Type B pancreatic cell (in vitro differentiated cells): ENCODE results near the gene SYT7. TPM values are rescaled to one million over a fixed set of nuclear protein-coding genes. Genes with fewer than 3 reads are reported as not detected.

Source experiments
- DNase-seq: peaks from one replicate; pipeline ENCODE4 v3.0.0; 2021; ENCODE audit warnings: mixed read lengths; ENCODE audit not compliant: unreplicated experiment; ENCODE audit errors: extremely low spot score
- H3K27ac Mint-ChIP-seq: 2 replicates; pipeline ENCODE4 v1.8.0; 2021; ENCODE audit warnings: mild to moderate bottlenecking, mixed read lengths
- H3K27me3 Mint-ChIP-seq: 2 replicates; pipeline ENCODE4 v1.8.0; 2021; ENCODE audit warnings: mixed read lengths
- H3K36me3 Mint-ChIP-seq: 2 replicates; pipeline ENCODE4 v1.8.0; 2021; ENCODE audit warnings: mixed read lengths
- H3K4me1 Mint-ChIP-seq: one replicate; pipeline ENCODE4 v1.8.0; 2021; ENCODE audit warnings: mixed read lengths; ENCODE audit not compliant: unreplicated experiment
- H3K4me3 Mint-ChIP-seq: 2 replicates; pipeline ENCODE4 v1.8.0; 2021; ENCODE audit warnings: mild to moderate bottlenecking, mixed read lengths
- H3K9me3 Mint-ChIP-seq: 2 replicates; pipeline ENCODE4 v1.8.0; 2021; ENCODE audit warnings: mixed read lengths
- CTCF ChIP-seq: fragments of 200-600 bp; sonication (generic); conservative IDR thresholded peaks from 2 replicates; pipeline ENCODE4 v1.5.0; 2021; ENCODE audit warnings: antibody characterized with exemption, mild to moderate bottlenecking
- total RNA-seq: library from RNA; stranded (reverse); gene quantifications from 2 replicates; pipeline ENCODE4 v1.2.1, GENCODE V29; 2021; ENCODE audit warnings: low replicate concordance

The SYT7 gene
- total RNA-seq, 1 donor from 2014 or later = 26.5 TPM

- H3K4me1 Mint-ChIP-seq = peaks cover 30% of the 10 kb centered on the region
- H3K27ac Mint-ChIP-seq = peak overlapping the region; percentile 92
- TF ChIP-seq CTCF = no peak
- peak overlapping the region; percentile 34 for H3K4me3 Mint-ChIP-seq
- no peaks in the 10 kb centered on the region for H3K9me3 Mint-ChIP-seq
- H3K27me3 Mint-ChIP-seq = no peaks in the 10 kb centered on the region
- no peak for DNase-seq
- no peaks in the 10 kb centered on the region for H3K36me3 Mint-ChIP-seq
These were observed 66.6 kb downstream of the SYT7 start for GRCh38 chr11:61514050-61514917.

GRCh38 chr11:61513143-61513765, 67.6 kb downstream of the SYT7 start:
- Mint-ChIP-seq H3K9me3 (no peaks in the 10 kb centered on the region), H3K27me3 (peaks cover under 1% of the 10 kb centered on the region), H3K27ac (peak overlapping the region; percentile 92), H3K36me3 (no peaks in the 10 kb centered on the region), H3K4me1 (peaks cover 30% of the 10 kb centered on the region), H3K4me3 (peak overlapping the region; percentile 45)
- TF ChIP-seq CTCF = no peak
- DNase-seq = no peak

- Mint-ChIP-seq H3K36me3 (no peaks in the 10 kb centered on the region), H3K27ac (peak overlapping the region; percentile 92), H3K4me3 (peak overlapping the region; percentile 61), H3K4me1 (peaks cover 38% of the 10 kb centered on the region), H3K9me3 (no peaks in the 10 kb centered on the region), H3K27me3 (peaks cover 9% of the 10 kb centered on the region)
- DNase-seq = no peak
- TF ChIP-seq CTCF = no peak
These were observed 68.4 kb downstream of the SYT7 start for GRCh38 chr11:61512435-61512834.

- no peak for TF ChIP-seq CTCF
- Mint-ChIP-seq H3K36me3 (no peaks in the 10 kb centered on the region), H3K9me3 (no peaks in the 10 kb centered on the region), H3K4me1 (peaks cover 29% of the 10 kb centered on the region), H3K27ac (no peak overlapping the region), H3K4me3 (peak overlapping the region; percentile 23), H3K27me3 (peaks cover 17% of the 10 kb centered on the region)
- no peak for DNase-seq
These were observed 69.5 kb downstream of the SYT7 start for GRCh38 chr11:61511383-61511782.

GRCh38 chr11:61510974-61511373, 69.9 kb downstream of the SYT7 start:
- Mint-ChIP-seq H3K4me1 (peaks cover 29% of the 10 kb centered on the region), H3K27me3 (peaks cover 19% of the 10 kb centered on the region)

More at GRCh38 chr11:61510974-61511373, 69.9 kb downstream of the SYT7 start:
- no peaks in the 10 kb centered on the region for H3K36me3 Mint-ChIP-seq
- H3K27ac Mint-ChIP-seq = no peak overlapping the region
- no peaks in the 10 kb centered on the region for H3K9me3 Mint-ChIP-seq
- no peak for DNase-seq
- peak overlapping the region; percentile 23 for H3K4me3 Mint-ChIP-seq
- no peak for TF ChIP-seq CTCF
